GM19238 (cell line): Measurements from ENCODE around the gene CYFIP2.

ENCODE experiments used
- DNase-seq: peaks from one replicate; pipeline ENCODE4 v3.0.0; 2011; ENCODE audit warnings: low spot score; ENCODE audit not compliant: insufficient read length

Gene CYFIP2

GRCh38 chr5:157258450-157258849 lies 7.5 kb upstream of the CYFIP2 start:
- no peak for DNase-seq

- DNase-seq, result no peak
Measured at GRCh38 chr5:157259699-157260098, 6.2 kb upstream of the CYFIP2 start.

- DNase-seq, result no peak
Measured at GRCh38 chr5:157263496-157264090, 2.3 kb upstream of the CYFIP2 start.

GRCh38 chr5:157266286-157267007 lies 524 bp downstream of the CYFIP2 start:
- no peak for DNase-seq

- no peak for DNase-seq
Measured at GRCh38 chr5:157267025-157267424, 1.1 kb downstream of the CYFIP2 start.

GRCh38 chr5:157267761-157268480 lies 2.0 kb downstream of the CYFIP2 start:
- no peak for DNase-seq

GRCh38 chr5:157269165-157269671 lies 3.3 kb downstream of the CYFIP2 start:
- no peak for DNase-seq

GRCh38 chr5:157269761-157270272 lies 3.9 kb downstream of the CYFIP2 start:
- no peak for DNase-seq

GRCh38 chr5:157270771-157271170 lies 4.8 kb downstream of the CYFIP2 start:
- DNase-seq, result no peak

- peak; percentile 50 for DNase-seq
Measured at GRCh38 chr5:157271740-157272271, 5.9 kb downstream of the CYFIP2 start.

- no peak for DNase-seq
Measured at GRCh38 chr5:157273131-157273556, 7.2 kb downstream of the CYFIP2 start.

GRCh38 chr5:157275403-157275802 lies 9.5 kb downstream of the CYFIP2 start:
- DNase-seq, result no peak

- no peak for DNase-seq
Measured at GRCh38 chr5:157278319-157279037, 12.6 kb downstream of the CYFIP2 start.

GRCh38 chr5:157279605-157280239 lies 13.8 kb downstream of the CYFIP2 start:
- no peak for DNase-seq

- DNase-seq, result no peak
Measured at GRCh38 chr5:157280927-157281326, 15.0 kb downstream of the CYFIP2 start.

GRCh38 chr5:157282150-157282549 lies 16.2 kb downstream of the CYFIP2 start:
- no peak for DNase-seq

GRCh38 chr5:157283434-157283833 lies 17.5 kb downstream of the CYFIP2 start:
- DNase-seq, result peak; percentile 43

- DNase-seq, result no peak
Measured at GRCh38 chr5:157284458-157285212, 18.7 kb downstream of the CYFIP2 start.

GRCh38 chr5:157285310-157286035 lies 19.6 kb downstream of the CYFIP2 start:
- DNase-seq, result no peak
